ENCODE measurements around the gene INPP5K.

DNA sequence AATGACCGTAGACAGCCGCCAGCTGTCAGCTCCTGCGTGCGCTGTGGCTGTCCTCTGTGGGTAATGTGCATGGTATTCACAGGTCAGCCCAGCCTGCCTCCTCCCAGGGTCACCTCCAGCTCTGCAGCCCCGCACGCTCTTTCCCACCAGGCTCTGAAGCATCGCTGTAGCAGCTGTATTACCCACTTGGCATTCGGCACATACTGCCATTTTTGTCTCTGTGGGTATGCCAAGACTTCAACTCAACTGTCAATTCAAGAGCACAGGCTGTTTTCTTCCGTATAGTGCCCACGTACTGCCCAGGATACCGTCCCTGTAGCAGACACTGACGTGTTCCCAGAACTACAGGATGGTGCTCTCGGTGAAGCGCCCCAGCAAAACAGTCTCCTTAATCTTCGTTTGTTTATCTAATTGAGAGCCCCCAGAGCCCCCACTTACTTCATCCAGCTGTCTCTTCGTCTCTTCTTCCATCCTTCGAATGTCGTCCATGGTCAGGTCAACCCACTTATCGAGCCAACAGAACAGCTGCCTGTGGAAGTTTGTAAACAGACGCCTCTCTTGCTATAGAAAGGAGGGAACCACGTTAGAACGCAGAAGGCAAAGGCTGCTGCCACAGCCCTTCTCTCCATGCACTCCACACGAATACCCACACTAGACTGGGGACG is 17.4 kb upstream of the INPP5K start:
- TF ChIP-seq CTCF (IDR thresholded peaks at IDR 0.05) (no peak), POLR2A (IDR thresholded peaks at IDR 0.05) (no peak), POLR2AphosphoS5 (IDR thresholded peaks at IDR 0.05) (no peak), EP300 (IDR thresholded peaks at IDR 0.05) (no peak)
